ENCODE results near the gene FANCG.

The FANCG gene

GRCh38 chr9:35091536-35091935, 11.8 kb upstream of the FANCG start:
- CTCF ChIA-PET, result interaction anchor here (0.6 to 2.0 kb wide), 3 partner anchors 11 to 561 kb away, joined by 3 to 7 read pairs (median 4); no protein-coding TSS in a partner anchor
- POLR2A ChIA-PET (ENCODE audit: low non-redundant PET), result no interaction called here
- TF ChIP-seq CTCF (conservative IDR thresholded peaks at IDR 0.05; ENCODE audit: low read depth), result no peak
- no peak overlapping the region for H3K27ac ChIP-seq
- DNase-seq (ENCODE audit: low spot score), result no peak

GRCh38 chr9:35089434-35089833, 9.7 kb upstream of the FANCG start:
- POLR2A ChIA-PET (ENCODE audit: low non-redundant PET), result no interaction called here
- CTCF ChIA-PET, result no interaction called here
- H3K27ac ChIP-seq, result no peak overlapping the region
- no peak for TF ChIP-seq CTCF (conservative IDR thresholded peaks at IDR 0.05; ENCODE audit: low read depth)
- no peak for DNase-seq (ENCODE audit: low spot score)

- ChIA-PET CTCF (no interaction called here), POLR2A (ENCODE audit: low non-redundant PET) (no interaction called here)
- no peak for TF ChIP-seq CTCF (conservative IDR thresholded peaks at IDR 0.05; ENCODE audit: low read depth)
- no peak for DNase-seq (ENCODE audit: low spot score)
- no peak overlapping the region for H3K27ac ChIP-seq
Measured at GRCh38 chr9:35085078-35085477, 5.3 kb upstream of the FANCG start.

- CTCF ChIA-PET, result interaction anchor here (0.6 to 1.8 kb wide), 6 partner anchors 17 to 441 kb away, joined by 3 to 10 read pairs (median 4); partner anchors contain the start of gene PIGO
- DNase-seq (ENCODE audit: low spot score), result no peak
- POLR2A ChIA-PET (ENCODE audit: low non-redundant PET), result interaction anchor here (1.3 kb wide), 1 partner anchor 18 kb away, joined by 4 read pairs; the partner anchor contains the start of gene PIGO
- H3K27ac ChIP-seq, result peak overlapping the region; percentile 91
- TF ChIP-seq CTCF (conservative IDR thresholded peaks at IDR 0.05; ENCODE audit: low read depth), result no peak
Measured at GRCh38 chr9:35079041-35079425, 709 bp downstream of the FANCG start.

- H3K27ac ChIP-seq, result peak overlapping the region; percentile 91
- no peak for TF ChIP-seq CTCF (conservative IDR thresholded peaks at IDR 0.05; ENCODE audit: low read depth)
- CTCF ChIA-PET, result interaction anchor here (0.6 to 1.5 kb wide), 3 partner anchors 13 to 183 kb away, joined by 3 to 5 read pairs (median 3); partner anchors contain the start of gene PIGO
- no peak for DNase-seq (ENCODE audit: low spot score)
- POLR2A ChIA-PET (ENCODE audit: low non-redundant PET), result no interaction called here
Measured at GRCh38 chr9:35078066-35078465, 1.7 kb downstream of the FANCG start.

GRCh38 chr9:35076848-35077247, 2.9 kb downstream of the FANCG start:
- POLR2A ChIA-PET (ENCODE audit: low non-redundant PET), result no interaction called here
- TF ChIP-seq CTCF (conservative IDR thresholded peaks at IDR 0.05; ENCODE audit: low read depth), result no peak
- no peak overlapping the region for H3K27ac ChIP-seq
- DNase-seq (ENCODE audit: low spot score), result no peak
- CTCF ChIA-PET, result interaction anchor here (1.2 kb wide), 1 partner anchor 177 kb away, joined by 4 read pairs; no protein-coding TSS in a partner anchor
